Vagina (tissue), 2 donors: Measurements from ENCODE around the gene LNP1.

Experiments used
- CTCF ChIP-seq, 3 experiments: fragments of 450-650 bp in 2 of 3; fragments of 200-600 bp in 1 of 3; sonication (generic) in 1 of 3; IDR thresholded peaks; one replicate each; pipeline ENCODE4 v1.5.1; 2017 to 2019; ENCODE audit warnings: antibody characterized with exemption in 3 of 3, mild to moderate bottlenecking in 2 of 3, moderate library complexity in 2 of 3
- POLR2A ChIP-seq, 2 donors: fragments of 450-650 bp; IDR thresholded peaks; one replicate each; pipeline ENCODE4 v1.6.1; 2017; ENCODE audit warnings: antibody characterized with exemption in 2 of 2, mild to moderate bottlenecking in 2 of 2, moderate library complexity in 2 of 2
- POLR2AphosphoS5 ChIP-seq, 2 donors: sonication (generic); formaldehyde crosslinking; IDR thresholded peaks; one replicate each; pipeline ENCODE4 v1.9.0; 2017; ENCODE audit warnings: antibody characterized with exemption in 2 of 2, mild to moderate bottlenecking in 2 of 2, low read depth in 1 of 2; ENCODE audit not compliant: insufficient read depth in 1 of 2

DNA sequence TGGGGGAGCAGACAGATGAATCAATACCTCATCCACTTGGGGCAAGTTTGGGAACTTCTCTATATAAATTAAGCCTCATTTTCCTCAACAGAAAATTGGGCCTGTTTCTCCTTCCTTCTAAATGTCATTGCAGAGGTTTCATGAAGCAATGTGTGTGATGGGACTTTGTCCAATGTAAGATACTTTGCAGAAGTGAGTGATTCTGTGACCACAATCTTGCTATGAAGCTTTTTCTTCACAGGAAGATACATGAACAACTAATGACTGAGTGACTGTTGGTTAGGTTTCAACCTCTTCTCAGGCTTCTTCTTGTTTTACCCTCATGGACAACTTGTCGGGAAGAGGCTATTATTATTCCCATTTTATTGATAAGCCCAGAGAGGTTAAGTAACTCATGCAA is 102.1 kb downstream of the LNP1 start:
- TF ChIP-seq CTCF (IDR thresholded peaks at IDR 0.05) (no peak), POLR2A (IDR thresholded peaks at IDR 0.05) (no peak), POLR2AphosphoS5 (IDR thresholded peaks at IDR 0.05; ENCODE audit: insufficient read depth in 1 of 2, low read depth in 1 of 2) (no peak)
